Stimulated activated CD8-positive, alpha-beta memory T cell treated with anti-CD3 and anti-CD28 coated beads, Interleukin-12 subunit alpha, Interleukin-12 subunit beta, amount 100 ng/mL, for 4 hours (primary cell): ENCODE results near the gene C21orf58.
"Not testable (repeated sequence)": the region's sequence is repeated elsewhere in the genome, so short reads cannot be mapped to it uniquely, and the experiment has no call there.

ENCODE experiments used
- DNase-seq: peaks from one replicate; pipeline ENCODE4 v3.0.0-alpha.2; 2020; ENCODE audit warnings: low read depth

C21orf58 gene

GRCh38 chr21:46323227-46323709, 402 bp downstream of the C21orf58 start:
- no peak for DNase-seq

- DNase-seq: no peak
Observed at GRCh38 chr21:46322351-46323226, 1.1 kb downstream of the C21orf58 start.

- DNase-seq: no peak
Observed at GRCh38 chr21:46320331-46320801, 3.3 kb downstream of the C21orf58 start.

- no peak for DNase-seq
Observed at GRCh38 chr21:46319186-46319585, 4.5 kb downstream of the C21orf58 start.

- DNase-seq: no peak
Observed at GRCh38 chr21:46318464-46318845, 5.2 kb downstream of the C21orf58 start.

GRCh38 chr21:46317710-46318463, 5.8 kb downstream of the C21orf58 start:
- DNase-seq: no peak

- DNase-seq: no peak
Observed at GRCh38 chr21:46316708-46317324, 6.9 kb downstream of the C21orf58 start.

GRCh38 chr21:46314441-46315020, 9.1 kb downstream of the C21orf58 start:
- DNase-seq: no peak

- no peak for DNase-seq
Observed at GRCh38 chr21:46312949-46313348, 10.7 kb downstream of the C21orf58 start.

- DNase-seq: no peak
Observed at GRCh38 chr21:46311568-46311967, 12.1 kb downstream of the C21orf58 start.

- not testable (repeated sequence) for DNase-seq
Observed at GRCh38 chr21:46310260-46310659, 13.4 kb downstream of the C21orf58 start.

GRCh38 chr21:46308431-46308830, 15.2 kb downstream of the C21orf58 start:
- DNase-seq: no peak

GRCh38 chr21:46307625-46308024, 16.0 kb downstream of the C21orf58 start:
- DNase-seq: no peak

- no peak for DNase-seq
Observed at GRCh38 chr21:46304955-46305354, 18.7 kb downstream of the C21orf58 start.

GRCh38 chr21:46304437-46304836, 19.2 kb downstream of the C21orf58 start:
- no peak for DNase-seq

- no peak for DNase-seq
Observed at GRCh38 chr21:46301759-46302158, 21.9 kb downstream of the C21orf58 start.

- no peak for DNase-seq
Observed at GRCh38 chr21:46299167-46299566, 24.5 kb downstream of the C21orf58 start.

- no peak for DNase-seq
Observed at GRCh38 chr21:46297338-46298271, 26.1 kb downstream of the C21orf58 start.

GRCh38 chr21:46295996-46296752, 27.5 kb downstream of the C21orf58 start:
- DNase-seq: peak; percentile 37

GRCh38 chr21:46295177-46295770, 28.4 kb downstream of the C21orf58 start:
- DNase-seq: no peak
